DOHH2 (cell line): Measurements from ENCODE around the gene CCR5.

Source experiments
- H3F3A ChIP-seq: fragments of 200-600 bp; sonication (generic), shearing (Covaris generic); 2 replicates; pipeline ENCODE4 v1.6.0; 2016; ENCODE audit warnings: antibody characterized with exemption, mild to moderate bottlenecking; ENCODE audit not compliant: control insufficient read depth, insufficient read depth
- H3K27ac ChIP-seq: fragments of 200-600 bp; sonication (generic); 2 replicates; pipeline ENCODE4 v1.5.1; 2014; ENCODE audit warnings: low read depth, mild to moderate bottlenecking, low read length, moderate library complexity
- H3K27me3 ChIP-seq: fragments of 200-600 bp; sonication (generic); 2 replicates; pipeline ENCODE4 v1.6.1; 2014; ENCODE audit warnings: mild to moderate bottlenecking, low read length, mixed read lengths; ENCODE audit not compliant: control insufficient read depth
- H3K36me3 ChIP-seq: fragments of 200-600 bp; sonication (generic); 2 replicates; pipeline ENCODE4 v1.6.1; 2014; ENCODE audit warnings: mild to moderate bottlenecking, low read length, moderate library complexity, mixed read lengths; ENCODE audit not compliant: control insufficient read depth
- H3K4me1 ChIP-seq: fragments of 200-600 bp; sonication (generic); 2 replicates; pipeline ENCODE4 v1.6.1; 2014; ENCODE audit warnings: mild to moderate bottlenecking, low read length, mixed read lengths; ENCODE audit not compliant: control insufficient read depth
- H3K4me2 ChIP-seq: fragments of 200-600 bp; sonication (generic); 2 replicates; pipeline ENCODE4 v1.6.0; 2014; ENCODE audit warnings: mild to moderate bottlenecking, low read length, moderate library complexity
- H3K4me3 ChIP-seq: fragments of 200-600 bp; sonication (generic); 2 replicates; pipeline ENCODE4 v1.5.1; 2014; ENCODE audit warnings: mild to moderate bottlenecking, low read length, mixed read lengths
- H3K79me2 ChIP-seq: fragments of 200-600 bp; sonication (generic); 2 replicates; pipeline ENCODE4 v1.6.1; 2014; ENCODE audit warnings: mild to moderate bottlenecking, low read length, mixed read lengths; ENCODE audit not compliant: control insufficient read depth
- H3K9me2 ChIP-seq: fragments of 200-600 bp; sonication (generic); replicated peaks from 2 replicates; pipeline ENCODE4 v1.6.1; 2014; ENCODE audit warnings: mild to moderate bottlenecking, low read length, mixed read lengths; ENCODE audit not compliant: control insufficient read depth
- H3K9me3 ChIP-seq: fragments of 200-600 bp; sonication (generic); 2 replicates; pipeline ENCODE4 v1.6.1; 2014; ENCODE audit warnings: antibody characterized with exemption, low read length, mixed read lengths; ENCODE audit not compliant: control insufficient read depth, insufficient read depth
- H4K20me1 ChIP-seq: fragments of 200-600 bp; sonication (generic); 2 replicates; pipeline ENCODE4 v1.6.0; 2014; ENCODE audit warnings: low read depth, mild to moderate bottlenecking, antibody characterized with exemption, low read length, moderate library complexity; ENCODE audit not compliant: control insufficient read depth, insufficient read depth
- CTCF ChIP-seq: fragments of 200-600 bp; sonication (generic); IDR thresholded peaks from one replicate; pipeline ENCODE4 v1.5.1; 2014; ENCODE audit warnings: antibody characterized with exemption, mild to moderate bottlenecking, low read depth, low read length; ENCODE audit not compliant: poor library complexity, severe bottlenecking
- EZH2phosphoT487 ChIP-seq: fragments of 200-600 bp; sonication (generic); IDR thresholded peaks from 2 replicates; pipeline ENCODE4 v1.6.1; 2017; ENCODE audit warnings: borderline replicate concordance, mild to moderate bottlenecking, antibody characterized with exemption, low read length, moderate library complexity, mixed read lengths

CCR5 gene

GRCh38 chr3:46356909-46357308, 13.8 kb upstream of the CCR5 start:
- TF ChIP-seq EZH2phosphoT487 (no peak), CTCF (no peak)
- H3K36me3 ChIP-seq = no peaks in the 10 kb centered on the region
- H4K20me1 ChIP-seq = no peaks in the 10 kb centered on the region
- H3K4me1 ChIP-seq = no peaks in the 10 kb centered on the region
- no peaks in the 10 kb centered on the region for H3F3A ChIP-seq
- H3K4me2 ChIP-seq = no peak overlapping the region
- H3K27ac ChIP-seq = no peak overlapping the region
- no peaks in the 10 kb centered on the region for H3K9me2 ChIP-seq
- H3K27me3 ChIP-seq = peaks cover 55% of the 10 kb centered on the region
- no peaks in the 10 kb centered on the region for H3K79me2 ChIP-seq
- H3K9me3 ChIP-seq = no peaks in the 10 kb centered on the region
- H3K4me3 ChIP-seq = no peak overlapping the region

- no peaks in the 10 kb centered on the region for H3K9me2 ChIP-seq
- H3K36me3 ChIP-seq = no peaks in the 10 kb centered on the region
- H3K4me1 ChIP-seq = no peaks in the 10 kb centered on the region
- H3K27ac ChIP-seq = no peak overlapping the region
- no peaks in the 10 kb centered on the region for H3K9me3 ChIP-seq
- H4K20me1 ChIP-seq = no peaks in the 10 kb centered on the region
- H3K79me2 ChIP-seq = no peaks in the 10 kb centered on the region
- peaks cover 56% of the 10 kb centered on the region for H3K27me3 ChIP-seq
- H3K4me3 ChIP-seq = no peak overlapping the region
- TF ChIP-seq CTCF = no peak
- TF ChIP-seq EZH2phosphoT487 = no peak
- H3K4me2 ChIP-seq = no peak overlapping the region
- no peaks in the 10 kb centered on the region for H3F3A ChIP-seq
Measured at GRCh38 chr3:46358466-46358865, 12.3 kb upstream of the CCR5 start.

GRCh38 chr3:46359733-46360493, 10.8 kb upstream of the CCR5 start:
- Histone ChIP-seq H3F3A (no peaks in the 10 kb centered on the region), H3K4me1 (no peaks in the 10 kb centered on the region), H3K9me2 (no peaks in the 10 kb centered on the region), H3K4me2 (no peak overlapping the region), H3K9me3 (no peaks in the 10 kb centered on the region), H3K79me2 (no peaks in the 10 kb centered on the region), H3K27me3 (peaks cover 54% of the 10 kb centered on the region), H3K36me3 (no peaks in the 10 kb centered on the region), H3K4me3 (no peak overlapping the region), H3K27ac (no peak overlapping the region), H4K20me1 (no peaks in the 10 kb centered on the region)
- TF ChIP-seq CTCF (no peak), EZH2phosphoT487 (no peak)
